Measurements from ENCODE around the gene MRPS16. TPM values are rescaled to one million over a fixed set of nuclear protein-coding genes. Genes with fewer than 3 reads are reported as not detected.

MRPS16 gene
- total RNA-seq, 1 experiment from 2014 or later, result 78.0 TPM

- no peak for DNase-seq (ENCODE audit: low spot score)
Measured at GRCh38 chr10:73239908-73240307, 12.5 kb downstream of the MRPS16 start.

DNA sequence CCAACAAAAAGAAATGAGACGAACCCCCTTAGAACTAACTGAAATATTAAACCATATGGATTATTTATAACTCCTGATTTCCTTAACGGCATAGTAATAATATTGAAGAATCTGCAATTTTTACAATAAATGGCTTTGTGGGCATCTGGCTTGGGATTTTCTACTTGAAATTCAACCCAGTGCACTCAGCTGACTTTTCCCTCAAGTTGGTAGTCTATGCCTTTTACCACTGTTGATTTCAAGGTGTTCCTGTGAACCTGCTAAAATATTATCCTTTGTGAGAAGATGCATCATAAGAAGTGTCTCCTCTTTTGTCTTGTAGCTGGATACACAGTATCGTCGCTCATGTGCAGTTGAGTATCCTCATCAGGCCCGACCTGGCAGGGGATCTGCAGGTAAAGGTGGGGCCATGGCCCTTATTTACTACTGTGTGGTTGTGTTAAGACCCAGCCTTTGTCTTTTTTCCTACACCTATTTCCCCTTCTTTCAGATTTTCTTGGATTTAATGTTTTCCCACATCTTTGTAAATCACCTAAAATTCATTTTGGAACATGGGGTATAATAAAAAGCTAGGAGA is 13.4 kb downstream of the MRPS16 start:
- no peak for DNase-seq (ENCODE audit: low spot score)

GRCh38 chr10:73234695-73235094 is 17.7 kb downstream of the MRPS16 start:
- DNase-seq (ENCODE audit: low spot score), result no peak

GRCh38 chr10:73233883-73234282 is 18.6 kb downstream of the MRPS16 start:
- DNase-seq (ENCODE audit: low spot score), result no peak

DNA sequence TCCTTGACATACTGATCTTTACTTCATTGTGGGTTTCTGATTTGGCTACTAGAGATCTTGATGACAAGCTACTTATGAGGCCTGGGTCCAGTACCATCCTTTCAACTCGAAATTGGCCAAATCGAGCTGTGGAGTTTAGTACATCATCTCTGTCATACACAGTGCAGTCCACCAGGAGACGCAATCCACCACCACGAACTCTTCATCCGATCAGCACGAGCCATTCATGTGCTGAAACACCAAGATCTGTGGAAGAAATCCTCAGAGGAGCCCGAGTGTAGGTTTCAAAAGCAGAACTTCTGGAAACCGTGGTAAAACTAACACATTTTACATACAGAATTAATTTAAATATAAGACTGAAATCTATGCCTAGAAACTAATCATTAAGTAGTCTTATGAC is 19.6 kb downstream of the MRPS16 start:
- DNase-seq (ENCODE audit: low spot score), result no peak

DNA sequence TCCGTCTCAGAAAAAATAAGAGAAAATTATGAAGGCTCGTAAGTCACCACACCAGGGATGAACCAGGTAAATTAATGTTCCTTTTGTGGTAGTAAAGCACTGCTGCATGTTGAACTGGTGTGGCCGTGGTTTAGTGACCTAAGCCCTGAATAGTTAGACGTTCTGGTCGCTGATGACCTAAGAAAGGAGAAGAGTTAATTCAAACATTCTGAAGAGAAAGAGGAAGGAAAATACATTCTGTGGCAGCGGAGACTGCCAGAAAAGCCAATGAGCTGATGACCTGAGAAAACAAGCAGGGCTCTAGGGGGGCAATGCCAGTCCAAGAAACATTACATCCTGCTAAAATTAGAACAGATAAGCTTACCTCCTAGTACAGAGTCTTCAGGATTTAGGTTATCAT is 22.9 kb downstream of the MRPS16 start:
- no peak for DNase-seq (ENCODE audit: low spot score)

DNA sequence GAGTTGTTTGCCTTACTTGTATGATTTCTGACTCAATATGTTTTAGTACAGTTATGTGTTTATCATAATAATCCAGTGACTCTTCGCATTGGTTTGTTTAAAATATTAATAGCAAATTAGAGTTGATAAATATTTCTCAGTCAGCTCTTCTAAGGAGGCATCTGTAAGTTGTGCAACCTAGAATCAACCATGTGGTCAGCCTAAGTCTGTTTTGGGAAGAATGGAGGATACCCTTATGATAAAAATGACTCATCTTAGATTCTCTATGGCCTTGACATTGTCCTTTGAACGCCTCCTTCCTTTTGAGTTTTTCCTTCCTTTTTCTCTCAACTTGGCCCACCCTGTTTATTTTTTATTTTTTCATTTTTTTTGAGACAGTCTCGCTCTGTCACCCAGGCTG is 24.2 kb downstream of the MRPS16 start:
- no peak for DNase-seq (ENCODE audit: low spot score)

- DNase-seq (ENCODE audit: low spot score), result no peak
Measured at GRCh38 chr10:73226663-73227062, 25.8 kb downstream of the MRPS16 start.

DNA sequence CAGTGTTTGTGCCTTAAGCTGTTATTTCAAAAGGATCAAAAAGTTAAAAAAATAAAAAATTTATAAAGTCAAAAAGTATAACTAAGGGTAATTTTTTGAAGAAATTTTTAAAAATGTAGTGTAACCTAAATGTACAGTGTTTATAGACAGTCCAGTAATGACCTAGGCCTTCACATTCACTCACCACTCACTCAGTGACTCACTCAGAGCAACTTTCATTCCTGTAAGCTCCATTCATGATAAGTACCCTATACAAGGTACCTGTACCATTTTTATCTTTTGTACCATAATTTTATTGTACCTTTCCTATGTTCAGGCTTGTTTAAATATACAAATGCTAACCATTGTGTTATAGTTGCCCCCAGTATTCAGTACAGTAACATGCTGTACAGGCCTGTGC is 26.9 kb downstream of the MRPS16 start:
- DNase-seq (ENCODE audit: low spot score), result no peak

- no peak for DNase-seq (ENCODE audit: low spot score)
Measured at GRCh38 chr10:73220989-73221388, 31.5 kb downstream of the MRPS16 start.

- DNase-seq (ENCODE audit: low spot score), result no peak
Measured at GRCh38 chr10:73219384-73219783, 33.1 kb downstream of the MRPS16 start.

DNA sequence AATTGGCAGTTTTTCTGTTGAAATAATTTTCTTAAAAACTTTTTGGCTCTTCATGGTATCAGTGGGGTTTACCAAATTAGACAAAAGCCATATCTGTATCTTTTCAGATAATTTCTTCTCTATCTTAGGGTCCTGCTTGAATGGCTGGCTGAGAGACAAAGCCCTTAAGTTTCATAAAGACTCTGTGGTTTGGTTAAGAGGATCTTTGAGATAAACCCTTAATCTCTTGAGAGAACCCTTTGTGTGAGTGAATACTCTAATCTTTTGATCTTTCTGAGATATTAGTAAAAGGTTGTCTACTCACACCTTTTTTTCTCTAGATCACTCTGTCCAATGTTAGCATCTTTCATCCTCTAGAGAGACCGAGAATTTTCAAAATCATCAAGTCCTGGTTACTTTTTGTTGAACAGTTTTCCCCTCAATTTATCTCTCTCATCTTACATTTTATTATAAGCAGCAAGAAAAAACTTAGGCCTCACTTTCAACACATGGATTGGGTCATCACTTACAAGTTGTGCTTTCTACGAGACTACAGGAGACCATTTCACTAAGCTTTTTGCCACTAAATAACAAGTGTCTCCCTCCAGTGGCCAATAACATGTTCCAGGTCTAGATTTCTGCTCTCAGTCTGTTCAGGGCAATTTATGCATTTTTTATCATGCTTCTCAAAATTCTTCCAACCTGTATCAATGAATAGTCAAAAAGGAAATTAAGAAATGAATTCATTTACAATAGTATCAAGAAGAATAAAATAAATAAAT is 33.8 kb downstream of the MRPS16 start:
- peak; percentile 46 for DNase-seq (ENCODE audit: low spot score)

DNA sequence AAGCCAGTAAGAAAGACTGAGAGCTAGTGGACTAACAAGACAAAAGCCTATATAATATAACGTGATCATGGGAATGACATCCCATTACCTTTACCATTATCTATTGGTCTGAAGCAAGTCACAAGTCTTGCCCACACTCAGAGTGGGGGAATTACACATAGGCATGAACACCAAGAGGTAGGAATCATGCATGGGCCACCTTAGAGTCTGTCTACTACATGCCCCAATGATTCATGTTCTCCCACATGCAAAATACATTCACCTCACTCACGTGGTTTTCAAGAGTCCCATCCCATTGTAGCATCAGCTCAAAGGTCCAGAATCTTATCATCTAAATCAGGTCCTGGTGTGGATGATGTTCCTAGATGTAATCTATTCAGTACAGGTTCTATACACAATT is 34.8 kb downstream of the MRPS16 start:
- DNase-seq (ENCODE audit: low spot score), result no peak

DNA sequence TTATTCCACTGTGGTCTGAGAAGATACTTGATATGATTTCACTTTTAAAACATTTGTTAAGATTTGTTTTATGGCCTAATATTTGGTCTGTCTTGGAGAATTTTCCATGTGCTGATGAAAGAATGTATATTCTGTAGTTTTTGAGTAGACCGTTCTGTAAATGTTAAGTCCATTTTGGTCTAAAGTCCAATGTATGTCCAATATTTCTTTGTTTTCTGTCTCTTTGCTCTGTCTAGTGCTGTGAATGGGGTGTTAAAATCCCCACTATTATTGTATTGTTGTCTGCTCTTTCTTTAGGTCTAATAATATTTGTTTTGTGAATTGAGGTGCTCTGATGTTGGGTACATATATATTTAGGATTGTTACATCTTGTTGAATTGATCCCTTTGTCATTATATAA is 36.7 kb downstream of the MRPS16 start:
- DNase-seq (ENCODE audit: low spot score), result no peak

GRCh38 chr10:73211106-73211811 is 41.2 kb downstream of the MRPS16 start:
- no peak for DNase-seq (ENCODE audit: low spot score)

- no peak for DNase-seq (ENCODE audit: low spot score)
Measured at GRCh38 chr10:73210395-73211105, 41.9 kb downstream of the MRPS16 start.

GRCh38 chr10:73209705-73210104 is 42.7 kb downstream of the MRPS16 start:
- no peak for DNase-seq (ENCODE audit: low spot score)

GRCh38 chr10:73207883-73208282 is 44.6 kb downstream of the MRPS16 start:
- DNase-seq (ENCODE audit: low spot score), result no peak

GRCh38 chr10:73206385-73206784 is 46.1 kb downstream of the MRPS16 start:
- no peak for DNase-seq (ENCODE audit: low spot score)

GRCh38 chr10:73205890-73206289 is 46.6 kb downstream of the MRPS16 start:
- no peak for DNase-seq (ENCODE audit: low spot score)

- no peak for DNase-seq (ENCODE audit: low spot score)
Measured at GRCh38 chr10:73205081-73205480, 47.4 kb downstream of the MRPS16 start.

Data from HT-29 (cell line).